OCI-LY1 (cell line): Measurements from ENCODE around the gene USP28.

Experiments
- H2AFZ ChIP-seq: fragments of 200-600 bp; sonication (generic), shearing (Covaris generic); 2 replicates; pipeline ENCODE4 v1.6.0; 2014; ENCODE audit warnings: antibody characterized with exemption, mild to moderate bottlenecking, low read length
- H3F3A ChIP-seq: fragments of 200-600 bp; sonication (generic), shearing (Covaris generic); 2 replicates; pipeline ENCODE4 v1.6.0; 2014; ENCODE audit warnings: mild to moderate bottlenecking, antibody characterized with exemption, low read length, moderate library complexity; ENCODE audit not compliant: insufficient read depth
- H3K27ac ChIP-seq: fragments of 200-600 bp; sonication (generic); 2 replicates; pipeline ENCODE4 v1.5.1; 2014; ENCODE audit warnings: low read length, mixed run types, mild to moderate bottlenecking, low read depth; ENCODE audit not compliant: poor library complexity, severe bottlenecking
- H3K27me3 ChIP-seq: fragments of 200-600 bp; sonication (generic); 2 replicates; pipeline ENCODE4 v1.6.0; 2014; ENCODE audit warnings: antibody characterized with exemption, mild to moderate bottlenecking, low read length, moderate library complexity; ENCODE audit not compliant: insufficient read depth
- H3K36me3 ChIP-seq: fragments of 200-600 bp; sonication (generic); 2 replicates; pipeline ENCODE4 v1.6.1; 2014; ENCODE audit warnings: mild to moderate bottlenecking, antibody characterized with exemption, low read length, moderate library complexity, mixed read lengths; ENCODE audit not compliant: insufficient read depth
- H3K4me1 ChIP-seq: fragments of 200-600 bp; sonication (generic); 2 replicates; pipeline ENCODE4 v1.5.1; 2014; ENCODE audit warnings: mild to moderate bottlenecking, low read length, moderate library complexity; ENCODE audit not compliant: insufficient read depth, severe bottlenecking
- H3K4me2 ChIP-seq: fragments of 200-600 bp; sonication (generic), shearing (Covaris generic); 2 replicates; pipeline ENCODE4 v1.6.1; 2014; ENCODE audit warnings: low read length
- H3K4me3 ChIP-seq: fragments of 200-600 bp; sonication (generic); 2 replicates; pipeline ENCODE4 v1.5.1; 2014; ENCODE audit warnings: low read length, low read depth, mild to moderate bottlenecking, mixed read lengths; ENCODE audit not compliant: poor library complexity, severe bottlenecking
- H3K79me2 ChIP-seq: fragments of 200-600 bp; shearing (Covaris generic); 2 replicates; pipeline ENCODE4 v1.6.1; 2016; ENCODE audit warnings: mixed run types, low read length, mixed read lengths; ENCODE audit not compliant: insufficient read depth
- H3K9ac ChIP-seq: fragments of 200-600 bp; sonication (generic), shearing (Covaris generic); 2 replicates; pipeline ENCODE4 v1.6.1; 2014; ENCODE audit warnings: mild to moderate bottlenecking, low read length, mixed read lengths
- H3K9me2 ChIP-seq: fragments of 200-600 bp; sonication (generic), shearing (Covaris generic); 2 replicates; pipeline ENCODE4 v1.6.1; 2014; ENCODE audit warnings: low read depth, mild to moderate bottlenecking, low read length, mixed read lengths
- H3K9me3 ChIP-seq: fragments of 200-600 bp; shearing (Covaris generic); 2 replicates; pipeline ENCODE4 v1.6.1; 2014; ENCODE audit warnings: low read length, mixed read lengths
- H4K20me1 ChIP-seq: fragments of 200-600 bp; sonication (generic), shearing (Covaris generic); 2 replicates; pipeline ENCODE4 v1.6.0; 2016; ENCODE audit warnings: mild to moderate bottlenecking, low read length; ENCODE audit not compliant: insufficient read depth
- EZH2 ChIP-seq: fragments of 200-600 bp; sonication (generic), shearing (Covaris generic); IDR thresholded peaks from 2 replicates; pipeline ENCODE4 v1.8.0; 2017; ENCODE audit warnings: borderline replicate concordance, mixed run types, mild to moderate bottlenecking, antibody characterized with exemption, low read length, moderate library complexity, mixed read lengths
- TF ChIP-seq, protein P1 (sequence below): fragments of 200-600 bp; sonication (generic), shearing (Covaris generic); IDR thresholded peaks from 2 replicates; pipeline ENCODE4 v1.5.1; 2017; ENCODE audit warnings: mild to moderate bottlenecking, antibody characterized with exemption, low read length, moderate library complexity, mixed read lengths

The USP28 gene

DNA sequence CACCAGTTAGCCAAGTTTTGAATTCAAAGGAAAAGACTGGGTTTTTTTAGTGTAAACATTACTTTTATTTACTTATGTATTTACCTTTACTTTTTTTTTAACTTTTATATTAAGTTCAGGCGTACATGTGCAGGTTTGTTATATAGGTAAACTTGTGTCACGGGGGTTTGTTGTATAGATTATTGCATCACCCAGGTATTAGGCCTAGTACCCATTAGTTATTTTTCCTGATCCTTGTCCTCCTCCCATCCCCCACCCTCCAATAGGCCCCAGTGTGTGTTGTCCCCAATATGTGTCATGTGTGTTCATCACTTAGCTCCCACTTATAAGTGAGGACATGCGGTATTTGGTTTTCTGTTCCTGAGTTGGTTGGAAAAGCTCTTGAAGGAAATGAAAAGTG lies 122.4 kb downstream of the USP28 start:
- no peaks in the 10 kb centered on the region for H3K4me1 ChIP-seq
- H3K79me2 ChIP-seq = no peaks in the 10 kb centered on the region
- TF ChIP-seq, protein P1, sequence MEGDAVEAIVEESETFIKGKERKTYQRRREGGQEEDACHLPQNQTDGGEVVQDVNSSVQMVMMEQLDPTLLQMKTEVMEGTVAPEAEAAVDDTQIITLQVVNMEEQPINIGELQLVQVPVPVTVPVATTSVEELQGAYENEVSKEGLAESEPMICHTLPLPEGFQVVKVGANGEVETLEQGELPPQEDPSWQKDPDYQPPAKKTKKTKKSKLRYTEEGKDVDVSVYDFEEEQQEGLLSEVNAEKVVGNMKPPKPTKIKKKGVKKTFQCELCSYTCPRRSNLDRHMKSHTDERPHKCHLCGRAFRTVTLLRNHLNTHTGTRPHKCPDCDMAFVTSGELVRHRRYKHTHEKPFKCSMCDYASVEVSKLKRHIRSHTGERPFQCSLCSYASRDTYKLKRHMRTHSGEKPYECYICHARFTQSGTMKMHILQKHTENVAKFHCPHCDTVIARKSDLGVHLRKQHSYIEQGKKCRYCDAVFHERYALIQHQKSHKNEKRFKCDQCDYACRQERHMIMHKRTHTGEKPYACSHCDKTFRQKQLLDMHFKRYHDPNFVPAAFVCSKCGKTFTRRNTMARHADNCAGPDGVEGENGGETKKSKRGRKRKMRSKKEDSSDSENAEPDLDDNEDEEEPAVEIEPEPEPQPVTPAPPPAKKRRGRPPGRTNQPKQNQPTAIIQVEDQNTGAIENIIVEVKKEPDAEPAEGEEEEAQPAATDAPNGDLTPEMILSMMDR = no peak
- TF ChIP-seq EZH2 = no peak

More for the DNA sequence above, 122.4 kb downstream of the USP28 start:
- no peaks in the 10 kb centered on the region; the same call in 1 of the 2 replicates for H3F3A ChIP-seq
- H3K36me3 ChIP-seq = peaks cover 41% of the 10 kb centered on the region
- no peaks in the 10 kb centered on the region for H3K9me3 ChIP-seq
- no peak overlapping the region for H3K4me3 ChIP-seq
- H2AFZ ChIP-seq = no peak overlapping the region
- no peaks in the 10 kb centered on the region for H4K20me1 ChIP-seq
- H3K4me2 ChIP-seq = no peak overlapping the region
- no peaks in the 10 kb centered on the region for H3K27me3 ChIP-seq
- no peak overlapping the region for H3K9ac ChIP-seq
- no peaks in the 10 kb centered on the region for H3K9me2 ChIP-seq
- no peak overlapping the region for H3K27ac ChIP-seq
